Activated naive CD4-positive, alpha-beta T cell (primary cell): Measurements from ENCODE around the gene ABHD5.

ENCODE experiments used
- DNase-seq, 4 experiments: peaks; one replicate each; lab custom pipeline; 2025; lab: John Stamatoyannopoulos, UW

Gene ABHD5

DNA sequence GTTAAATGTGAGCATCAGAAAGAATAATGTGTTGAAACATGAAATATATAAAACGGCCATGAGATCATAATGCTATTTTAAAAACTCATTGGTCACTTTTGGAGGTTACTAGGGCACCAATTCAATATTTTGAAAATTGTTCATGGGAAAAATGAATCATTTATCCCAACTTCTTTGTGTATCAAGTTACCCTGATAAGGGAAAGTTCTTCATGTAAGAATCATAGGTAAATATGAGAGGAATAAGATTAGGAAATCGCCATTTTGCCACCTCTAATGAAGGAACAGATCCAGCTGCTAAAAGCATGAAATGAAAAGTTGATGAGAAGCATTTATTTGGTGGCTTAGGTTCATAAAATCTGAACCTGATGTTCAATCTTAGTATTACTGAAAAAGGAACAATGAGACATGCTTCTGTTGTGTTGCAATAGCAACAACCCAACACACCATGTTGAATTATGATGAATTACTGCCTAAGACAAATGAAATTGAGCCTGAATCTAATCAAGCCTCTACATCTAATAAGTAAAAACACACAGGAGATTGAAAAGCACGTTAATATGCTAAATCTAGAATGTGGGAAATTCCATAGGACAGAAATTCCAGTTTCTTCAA lies 32.5 kb downstream of the ABHD5 start:
- DNase-seq: no peak

DNA sequence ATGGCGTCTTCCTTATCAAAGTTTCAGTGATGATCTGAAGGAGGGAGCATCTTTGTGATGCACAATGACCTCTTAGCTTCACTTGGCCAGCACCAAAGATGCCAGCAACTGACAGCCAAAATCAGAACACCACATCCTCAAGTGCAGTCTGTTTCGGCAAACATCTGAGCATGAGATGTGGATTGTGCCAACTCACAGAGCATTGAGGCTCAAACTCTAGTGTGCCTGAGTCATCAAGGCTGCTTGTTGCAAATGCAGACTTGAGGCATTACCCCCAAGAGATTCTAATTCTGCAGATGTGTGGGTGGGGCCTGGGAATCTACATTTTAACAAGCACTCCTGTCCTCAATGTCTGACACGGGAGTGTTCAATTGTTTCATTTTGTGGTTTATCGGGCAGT lies 35.8 kb downstream of the ABHD5 start:
- no peak for DNase-seq

DNA sequence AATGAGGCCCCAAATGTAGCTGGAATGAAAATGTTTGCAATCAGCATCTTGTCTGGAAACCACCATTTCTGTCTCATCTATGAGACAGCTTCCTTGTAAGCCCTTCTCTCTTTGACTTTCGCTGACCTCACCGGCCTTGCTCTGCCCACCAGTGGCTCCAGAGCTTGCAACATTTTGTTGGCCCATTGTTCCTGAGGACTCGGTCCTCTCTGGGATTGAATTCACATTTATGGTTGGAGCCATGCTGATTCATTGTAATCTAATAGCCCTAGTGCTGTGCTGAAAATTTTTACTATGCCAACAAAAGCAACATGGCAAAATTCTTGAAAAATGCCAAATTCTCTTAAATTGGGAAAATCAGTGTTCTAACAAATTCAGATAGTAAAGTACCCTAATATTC lies 37.2 kb downstream of the ABHD5 start:
- DNase-seq: no peak

DNA sequence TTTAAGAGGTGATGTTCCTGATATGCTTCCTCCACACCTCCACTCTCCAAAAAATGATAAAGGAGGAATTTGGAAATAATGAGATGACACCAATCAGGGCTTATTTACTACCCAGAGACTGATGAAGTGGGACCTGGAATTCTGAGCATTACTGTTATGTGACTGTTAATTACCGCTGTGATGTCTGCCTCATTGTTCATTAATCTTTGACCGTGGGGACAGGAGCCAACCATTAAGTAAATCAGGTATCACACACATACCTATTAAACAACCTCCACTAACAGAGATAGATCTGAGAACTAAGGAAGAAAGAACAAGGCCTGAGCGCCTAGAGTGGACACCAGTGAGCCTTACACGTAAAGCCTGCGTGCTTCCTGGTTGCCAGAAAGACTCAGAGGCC lies 37.7 kb downstream of the ABHD5 start:
- DNase-seq: no peak

DNA sequence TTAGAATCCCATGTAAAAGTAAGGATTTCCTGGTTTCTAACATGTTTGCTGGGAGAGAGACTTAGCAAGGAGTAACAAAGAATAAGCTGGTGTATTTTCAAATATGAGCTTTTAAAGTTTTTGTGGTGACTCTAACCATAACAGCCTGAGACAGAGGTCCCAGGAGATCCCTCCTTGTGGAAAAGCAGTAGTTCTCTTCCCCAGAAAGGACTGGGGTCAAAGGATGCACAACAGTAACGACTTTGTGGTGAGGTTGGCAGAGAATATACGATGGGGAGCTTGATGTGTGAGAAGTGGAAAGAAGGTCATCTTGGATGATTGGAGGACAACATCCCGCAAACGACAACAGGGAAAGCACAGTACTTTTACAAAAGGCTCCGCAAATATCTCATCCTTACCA lies 38.2 kb downstream of the ABHD5 start:
- no peak for DNase-seq

DNA sequence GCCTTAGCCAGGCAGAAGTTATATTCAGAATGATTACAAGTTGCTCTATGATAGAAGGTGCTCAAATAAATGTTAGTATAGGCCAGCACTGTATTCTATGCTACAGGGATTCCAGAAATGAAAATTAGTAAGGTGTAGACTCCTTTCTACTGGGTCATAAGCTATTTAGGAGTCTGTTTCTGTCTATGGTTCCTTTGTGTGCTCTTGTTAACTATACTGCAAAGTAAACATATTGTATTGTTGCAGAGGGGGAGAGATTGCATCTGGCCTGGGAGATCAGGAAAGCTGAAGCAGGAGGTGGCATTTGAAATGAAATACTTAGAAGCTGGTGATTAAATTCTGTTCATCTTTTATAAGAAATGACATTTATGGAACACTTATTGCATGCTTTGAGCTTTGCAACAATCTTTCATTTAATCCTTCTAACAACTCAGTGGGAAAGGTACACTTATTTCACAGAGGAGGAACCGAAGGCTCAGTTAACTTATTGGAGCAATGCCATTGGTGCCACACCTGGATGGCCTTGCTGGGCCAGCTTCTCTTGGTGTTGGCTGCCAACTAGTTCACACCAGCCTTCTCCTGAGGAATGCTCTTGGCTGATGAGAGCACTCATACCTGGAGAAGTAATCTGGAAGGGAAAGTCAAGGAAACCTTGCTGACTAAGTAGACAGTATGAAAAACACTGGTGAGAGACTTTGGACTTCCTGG lies 39.1 kb downstream of the ABHD5 start:
- DNase-seq: no peak

DNA sequence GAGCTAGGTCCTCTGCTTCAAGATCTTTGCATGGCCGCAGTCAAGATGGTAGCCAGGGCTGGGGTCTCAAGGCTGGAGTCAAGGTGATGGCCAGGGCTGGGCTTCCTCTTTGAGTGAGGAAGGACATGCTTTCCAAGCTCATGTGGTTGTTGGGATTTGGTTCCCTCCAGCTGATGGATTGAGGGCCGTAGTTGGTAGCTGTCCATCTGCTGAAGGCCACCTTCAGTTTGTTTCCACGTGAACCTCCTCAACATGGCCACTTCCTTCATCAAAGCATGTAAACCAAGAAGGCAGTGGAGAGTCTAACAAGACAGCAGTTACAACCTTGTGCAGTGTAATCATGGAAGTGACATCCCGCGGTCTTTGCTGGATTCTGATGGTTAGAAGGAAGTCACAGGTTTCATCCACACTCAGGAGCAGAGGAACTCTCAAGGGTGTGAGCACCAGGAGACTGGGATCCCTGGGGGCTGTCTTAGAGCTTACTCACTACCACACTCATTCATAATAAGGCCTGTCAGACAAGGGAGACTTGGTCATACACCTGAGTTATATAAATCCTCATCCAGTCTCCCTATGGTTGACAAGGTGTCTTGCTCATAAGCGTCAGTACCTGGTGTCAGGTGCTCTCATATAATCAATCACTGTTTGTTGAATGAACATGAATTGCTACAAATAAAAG lies 42.1 kb downstream of the ABHD5 start:
- no peak for DNase-seq

DNA sequence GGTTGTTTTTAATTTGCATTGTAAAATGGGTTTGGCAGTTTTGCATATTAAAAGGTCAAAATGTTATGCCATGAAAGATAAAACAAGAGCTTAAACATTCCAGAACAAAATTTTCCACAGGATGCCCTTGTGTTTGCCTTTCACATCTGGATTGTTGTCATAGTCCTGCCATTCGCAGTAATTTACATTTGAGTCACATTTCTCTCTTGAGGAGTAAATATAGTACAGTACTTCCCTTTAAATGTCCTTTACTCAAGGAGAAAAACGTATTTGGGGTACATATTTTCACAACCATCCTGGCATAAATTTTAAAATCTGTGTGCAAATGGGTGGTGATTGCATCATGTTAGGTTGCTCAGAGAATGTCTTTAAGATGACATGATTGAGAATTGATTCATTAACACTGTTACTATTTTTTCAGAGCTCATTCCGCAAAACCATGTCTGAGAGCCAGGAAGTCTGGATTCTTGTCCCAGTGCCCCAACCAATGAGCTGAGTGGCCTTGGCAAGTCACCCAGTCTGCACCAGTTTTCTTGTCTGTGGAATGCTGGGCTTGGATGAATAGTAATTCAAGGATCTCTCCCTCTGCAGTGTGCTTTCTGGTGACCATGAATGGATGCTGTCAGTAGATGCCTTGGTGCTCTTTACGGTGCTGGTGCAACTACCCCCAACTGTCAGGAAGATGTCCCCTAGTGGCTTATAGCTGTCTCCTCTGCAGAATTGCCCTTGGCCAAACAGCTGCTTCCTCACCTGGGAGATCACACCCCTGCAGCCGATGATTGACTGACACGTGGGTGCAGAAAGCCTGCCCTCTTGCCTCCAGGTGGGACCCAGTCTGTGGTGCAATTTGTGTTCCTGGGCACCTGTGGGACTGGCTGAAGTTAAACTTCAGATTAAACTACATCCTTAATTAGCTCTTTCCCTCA lies 43.0 kb downstream of the ABHD5 start:
- no peak for DNase-seq

DNA sequence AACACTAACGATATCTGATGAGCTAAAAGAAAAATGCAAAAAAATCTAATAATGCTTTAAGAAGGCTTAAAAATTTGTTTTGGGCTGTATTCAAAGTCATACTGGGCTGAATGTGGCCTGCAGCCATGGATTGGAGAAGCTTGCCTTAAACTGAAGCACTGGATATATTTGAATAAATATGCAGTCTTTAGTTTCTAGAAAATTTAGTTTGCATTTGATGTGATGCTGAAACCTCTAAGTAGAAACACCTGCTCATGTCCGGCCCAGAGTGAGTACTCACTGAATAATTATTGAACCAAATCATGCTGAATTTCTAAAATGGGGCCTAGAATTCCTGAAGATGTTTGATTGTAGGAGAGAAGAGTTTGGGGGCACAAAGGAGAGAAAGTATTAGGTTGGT lies 43.9 kb downstream of the ABHD5 start:
- DNase-seq: no peak

DNA sequence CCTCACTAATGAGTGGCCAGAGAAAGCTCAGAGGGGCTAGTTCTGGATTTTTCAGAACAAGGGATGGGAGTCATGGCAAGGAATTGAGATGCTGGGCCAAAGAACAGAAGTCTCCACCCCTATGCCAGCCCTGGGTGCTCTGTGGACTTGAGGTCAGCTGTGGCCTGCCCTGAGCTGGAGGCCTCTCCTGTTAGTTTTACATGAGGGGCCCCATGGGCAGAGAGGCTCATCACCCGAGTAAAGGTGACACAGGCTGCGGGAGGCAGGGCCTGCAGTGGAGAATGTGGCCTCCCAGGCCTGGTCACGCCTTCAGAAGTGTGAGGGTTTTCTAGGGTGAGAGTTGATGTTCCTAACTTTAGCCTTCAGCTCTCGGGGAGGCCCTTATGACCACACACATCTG lies 44.9 kb downstream of the ABHD5 start:
- no peak for DNase-seq

DNA sequence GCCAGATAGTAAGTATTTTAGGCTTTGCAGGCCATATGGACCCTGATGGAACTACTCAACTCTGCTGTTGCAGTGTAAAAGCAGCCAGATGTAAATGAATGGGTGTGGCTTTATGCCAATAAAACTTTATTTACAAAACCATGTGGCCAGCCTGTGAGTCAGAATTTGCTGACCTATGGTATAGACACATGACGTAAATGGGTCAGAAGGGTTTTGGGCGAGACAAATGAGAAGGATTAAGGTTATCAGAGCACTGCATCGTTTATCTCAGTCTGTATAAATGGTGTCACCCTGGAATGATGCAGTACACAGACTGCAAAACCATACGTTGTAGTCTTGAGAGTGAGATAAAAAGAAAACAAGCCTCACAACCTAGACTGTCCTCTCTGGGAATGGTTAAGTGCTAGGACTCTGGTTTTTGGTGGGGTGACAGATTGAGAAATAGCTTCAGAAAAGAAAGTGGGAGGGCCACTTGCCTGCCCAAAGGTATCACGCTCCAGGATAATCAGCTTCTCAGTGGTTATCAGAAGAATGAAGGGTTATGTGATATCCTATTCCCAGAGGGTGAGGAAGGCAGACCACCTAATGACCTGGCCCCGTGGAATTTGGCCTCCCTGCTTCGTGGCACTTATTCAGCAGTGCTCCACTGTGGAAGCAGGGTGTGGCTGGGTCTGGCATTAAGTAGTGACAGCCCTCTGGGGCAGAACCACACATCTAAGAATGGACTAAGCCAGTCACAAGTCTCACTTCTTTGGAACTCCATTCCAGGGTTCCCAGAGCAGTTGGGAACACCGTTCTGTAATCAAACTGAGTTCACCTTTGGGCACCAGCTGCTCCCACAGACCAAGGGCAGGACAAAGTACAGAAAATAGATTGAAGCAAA lies 46.1 kb downstream of the ABHD5 start:
- DNase-seq: no peak

DNA sequence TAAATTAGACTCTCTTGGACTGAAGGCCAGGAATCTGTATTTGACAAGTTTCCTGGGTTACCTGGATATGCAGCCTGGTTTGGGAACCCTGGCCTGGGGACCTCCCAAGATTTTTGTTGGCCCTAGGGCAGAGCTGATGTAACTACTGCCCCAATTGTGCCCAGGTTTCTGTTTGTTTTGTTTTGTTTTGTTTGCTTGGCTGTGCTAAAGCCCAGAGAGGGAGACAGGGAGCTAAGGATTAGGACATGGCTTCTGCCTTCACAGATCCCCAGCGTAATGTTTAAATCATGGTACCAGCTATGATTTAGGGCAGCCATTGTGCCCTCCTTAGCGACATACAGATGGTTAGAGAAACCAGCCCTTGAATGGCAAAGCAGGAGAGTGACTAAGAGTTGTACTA lies 47.6 kb downstream of the ABHD5 start:
- DNase-seq: no peak

DNA sequence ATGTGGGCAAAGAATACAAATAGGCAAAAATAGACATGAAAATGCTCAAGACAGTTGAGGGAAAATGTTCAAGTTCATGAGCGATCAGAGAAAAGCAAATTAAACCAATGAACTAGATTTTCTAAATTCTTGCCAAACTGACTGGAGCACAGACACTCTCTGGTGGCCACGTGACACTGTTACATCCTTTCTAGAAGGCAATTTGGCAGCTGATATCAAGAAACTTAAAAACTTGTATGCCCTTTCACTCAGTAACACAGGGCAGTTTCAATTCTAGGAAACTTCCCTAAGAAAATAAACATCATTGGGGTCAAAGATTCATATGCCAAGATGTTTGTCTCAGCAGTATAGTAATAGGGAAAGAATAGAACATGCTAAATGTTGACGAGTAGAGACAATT lies 52.2 kb downstream of the ABHD5 start:
- no peak for DNase-seq

DNA sequence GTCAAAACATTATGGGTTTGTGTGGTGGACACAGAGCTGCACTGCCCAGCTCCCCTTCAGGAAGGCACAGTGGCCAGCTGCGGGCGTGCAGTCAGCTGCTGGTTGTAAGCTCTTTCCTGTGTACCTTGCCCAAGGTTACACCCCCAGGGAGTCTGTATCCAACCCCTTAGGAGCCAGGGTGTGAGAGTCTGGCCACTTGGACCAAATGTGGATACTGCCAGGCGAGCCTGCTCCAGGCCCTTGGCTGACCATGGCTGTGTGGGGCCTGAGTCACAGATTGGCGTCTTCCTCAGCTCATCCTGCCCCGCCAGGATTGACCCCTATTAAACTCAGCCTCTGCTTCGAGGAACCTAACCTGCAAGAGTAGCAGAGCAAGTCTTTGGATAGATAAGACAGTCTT lies 56.9 kb downstream of the ABHD5 start:
- no peak for DNase-seq

DNA sequence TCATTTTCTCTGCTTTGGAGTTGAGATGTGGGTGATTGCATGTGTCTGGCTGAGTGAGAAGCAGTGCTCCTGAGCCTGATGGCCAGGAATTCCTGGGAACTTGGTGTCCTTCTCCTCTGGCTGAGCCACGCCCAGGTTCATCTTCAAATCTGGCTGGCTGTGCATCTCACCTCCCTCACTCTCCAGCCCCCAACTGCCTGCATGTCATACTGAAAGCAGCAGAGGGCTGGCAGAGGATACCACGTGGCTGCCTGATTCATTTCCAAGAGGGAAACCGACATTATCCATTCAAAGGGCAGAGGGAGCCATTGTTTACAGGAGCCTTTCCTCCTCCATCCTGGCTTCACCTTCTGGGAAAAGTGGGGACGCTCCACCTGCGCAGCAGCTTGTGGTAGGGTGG lies 57.4 kb downstream of the ABHD5 start:
- DNase-seq: no peak

DNA sequence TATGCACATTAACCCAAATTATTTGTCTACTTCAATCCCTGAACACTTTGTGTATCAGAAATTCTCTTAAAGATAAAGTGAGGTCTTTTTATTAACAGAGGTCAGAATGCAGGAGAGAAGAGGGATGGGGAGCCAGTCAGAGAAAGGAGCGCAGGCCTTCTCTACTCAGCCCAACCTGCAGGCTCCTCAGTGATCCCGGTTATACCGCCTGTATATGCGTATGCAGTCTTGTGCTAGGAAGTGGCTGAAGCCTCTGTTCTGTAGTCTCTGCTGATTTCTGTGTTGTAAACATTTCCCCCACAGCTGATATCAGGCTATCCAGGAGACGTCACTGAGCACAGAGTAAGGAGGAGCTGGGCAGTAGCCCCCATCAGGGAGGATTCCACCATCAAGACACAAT lies 57.9 kb downstream of the ABHD5 start:
- DNase-seq: no peak

DNA sequence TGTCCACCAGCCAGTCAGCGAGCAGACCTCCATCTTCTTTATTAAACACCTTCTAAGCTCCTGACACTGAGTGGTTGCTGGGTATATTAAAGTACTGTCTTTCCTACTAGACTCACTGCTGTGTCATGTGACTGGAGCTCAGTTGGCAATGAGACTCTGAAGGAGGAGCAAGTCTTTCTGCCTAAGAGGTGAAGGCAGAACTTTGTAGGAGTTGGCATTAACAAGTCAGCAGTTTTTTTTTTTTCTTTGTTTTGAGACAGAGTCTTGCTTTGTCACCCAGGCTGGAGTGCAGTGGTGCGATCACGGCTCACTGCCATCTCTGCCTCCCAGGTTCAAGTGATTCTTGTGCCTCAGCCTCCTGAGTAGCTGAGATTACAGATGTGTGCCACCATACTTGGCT lies 62.2 kb downstream of the ABHD5 start:
- no peak for DNase-seq

DNA sequence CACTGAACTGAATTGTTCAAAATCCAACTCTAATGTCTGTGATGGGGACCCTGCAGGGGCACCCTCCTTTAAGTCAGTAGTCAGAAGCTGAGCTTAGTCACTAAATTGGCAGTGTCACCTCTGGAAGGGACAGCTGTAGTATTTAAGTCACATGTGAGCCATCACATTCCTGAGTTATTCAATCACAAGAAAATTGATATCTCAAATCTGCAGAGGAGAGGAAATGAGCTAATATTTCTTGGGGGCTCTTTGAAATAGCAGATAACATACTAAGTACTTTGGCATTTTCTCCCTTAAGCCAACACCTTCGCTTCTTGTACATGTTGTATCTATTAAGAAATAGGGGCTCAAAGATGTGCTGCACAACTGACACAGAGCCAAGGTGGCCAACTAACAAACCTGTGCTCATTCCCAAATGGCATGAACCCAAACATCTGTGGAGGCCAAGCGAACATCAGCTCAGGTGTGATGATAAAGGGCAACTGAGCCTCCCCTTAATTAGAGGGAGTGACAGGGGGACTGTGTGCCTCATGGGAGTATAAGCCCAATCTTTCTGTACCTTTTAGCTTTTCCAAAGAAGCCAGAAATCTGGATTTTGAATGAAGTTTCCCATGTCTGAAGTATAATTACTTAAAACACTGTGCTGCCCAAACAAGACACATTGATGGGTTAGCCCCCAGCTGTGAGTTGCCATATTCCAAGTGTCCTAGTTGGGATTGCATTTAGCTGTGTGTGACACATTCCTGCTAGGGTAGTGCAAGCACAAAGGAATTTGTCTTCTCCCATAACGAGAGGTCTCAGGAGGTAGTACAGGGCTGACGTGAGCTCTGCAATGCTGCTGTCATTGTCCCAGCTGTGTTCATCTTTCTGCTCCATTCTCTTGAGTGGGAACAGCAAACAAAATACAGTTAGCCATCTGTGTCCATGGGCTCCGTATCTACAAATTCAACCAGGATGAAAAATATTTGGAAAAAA lies 63.3 kb downstream of the ABHD5 start:
- DNase-seq: no peak

DNA sequence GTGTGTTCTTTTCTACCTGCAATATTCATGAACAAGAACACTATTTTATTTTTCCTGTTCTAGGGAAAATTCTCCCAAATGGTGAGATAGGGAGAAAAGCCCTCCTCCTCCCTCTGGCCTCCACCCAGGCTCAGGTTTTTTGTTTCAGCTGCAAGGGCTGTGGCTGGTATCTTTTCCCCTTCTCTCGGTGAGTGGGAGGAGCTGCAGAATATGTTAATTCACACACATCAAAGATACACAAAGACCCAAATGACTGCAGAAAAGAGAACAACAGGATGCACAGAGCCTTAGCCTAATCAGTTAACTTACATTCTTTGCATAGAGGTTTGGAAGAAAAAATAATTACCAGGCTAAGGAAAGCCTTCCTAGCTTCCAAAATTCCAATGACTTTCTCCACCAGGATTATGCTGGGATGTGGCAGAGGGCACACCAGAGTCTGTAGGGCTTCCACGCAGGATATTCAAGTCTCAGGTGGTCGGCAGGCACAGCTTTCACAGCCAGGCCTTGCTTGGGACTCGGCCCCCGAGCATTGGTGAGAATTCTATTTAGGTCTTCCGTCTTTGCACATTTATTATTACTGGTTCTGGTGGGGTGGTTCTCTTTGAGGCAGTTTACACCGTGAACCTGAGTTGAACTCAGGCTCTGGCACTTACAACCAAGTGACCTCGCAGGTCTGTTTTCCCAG lies 64.9 kb downstream of the ABHD5 start:
- peak in 1 of 4 experiments; percentile 13 for DNase-seq
